Stimulated activated CD4-positive, alpha-beta T cell treated with anti-CD3 and anti-CD28 coated beads, Interleukin-2, amount 100 ng/mL, for 48 hours (primary cell): Measurements from ENCODE around the gene RNASEH2C.
"Not testable (repeated sequence)": the region's sequence is repeated elsewhere in the genome, so short reads cannot be mapped to it uniquely, and the experiment has no call there.

Experiments
- DNase-seq, 2 donors: peaks; one replicate each; pipeline ENCODE4 v3.0.0-alpha.2; 2020

RNASEH2C gene

DNA sequence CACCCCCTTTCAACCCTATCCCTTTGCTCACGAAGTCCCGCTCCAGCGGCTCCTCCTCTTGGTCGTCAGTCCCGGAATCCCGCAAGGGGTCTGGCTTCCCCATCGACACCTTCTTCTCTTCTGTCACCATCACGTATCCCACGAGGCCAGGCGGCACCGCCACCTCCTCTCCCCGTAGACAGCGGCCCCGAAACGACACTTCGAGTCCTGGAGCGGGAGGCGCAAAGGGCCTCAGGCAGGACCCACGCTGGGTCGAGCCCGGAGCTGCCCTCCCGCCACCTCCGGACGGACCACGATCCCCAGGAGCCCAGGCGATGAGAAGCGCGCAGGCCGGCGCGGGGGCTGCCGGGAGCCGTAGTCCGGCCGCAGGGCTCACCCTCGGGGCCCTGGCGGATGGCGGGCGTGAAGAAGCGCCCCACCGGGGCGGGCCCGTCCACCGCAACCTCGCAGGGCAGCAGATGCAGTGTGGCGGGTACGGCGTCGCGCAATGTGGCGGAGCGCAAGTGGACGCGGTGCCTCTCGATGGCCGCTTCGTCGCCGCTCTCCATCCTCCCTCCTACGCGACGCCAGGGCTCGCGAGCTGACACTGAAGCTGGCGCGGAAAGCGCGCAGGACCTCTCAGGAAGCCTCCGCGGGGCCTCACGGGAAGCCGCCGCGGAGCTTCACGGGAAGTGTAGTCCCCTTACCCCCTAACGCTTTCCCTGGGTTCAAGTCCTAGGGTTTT, at the start of gene RNASEH2C:
TSS of gene RNASEH2C (minus strand) at position 588 of the 724 bp plus-strand sequence. CDS start at position 548, 40 bp downstream.
- peak; percentile 75 to 78 for DNase-seq

DNA sequence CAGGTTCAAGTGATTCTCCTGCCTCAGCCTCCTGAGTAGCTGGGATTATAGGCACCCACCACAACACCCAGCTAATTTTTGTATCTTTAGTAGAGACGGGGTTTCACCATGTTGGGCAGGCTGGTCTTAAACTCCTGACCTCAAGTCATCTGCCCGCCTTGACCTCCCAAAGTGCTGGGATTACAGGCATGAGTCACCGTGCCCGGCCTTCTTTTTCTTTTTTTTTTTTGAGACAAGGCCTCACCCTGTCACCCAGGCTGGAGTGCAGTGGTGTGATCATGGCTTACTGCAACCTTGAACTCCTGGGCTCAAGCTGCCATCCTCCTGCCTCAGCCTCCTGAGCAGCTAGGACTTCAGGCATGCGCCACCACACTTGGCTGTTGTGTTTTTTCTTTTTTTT, 47.2 kb upstream of the RNASEH2C start:
- DNase-seq, result not testable (repeated sequence)

DNA sequence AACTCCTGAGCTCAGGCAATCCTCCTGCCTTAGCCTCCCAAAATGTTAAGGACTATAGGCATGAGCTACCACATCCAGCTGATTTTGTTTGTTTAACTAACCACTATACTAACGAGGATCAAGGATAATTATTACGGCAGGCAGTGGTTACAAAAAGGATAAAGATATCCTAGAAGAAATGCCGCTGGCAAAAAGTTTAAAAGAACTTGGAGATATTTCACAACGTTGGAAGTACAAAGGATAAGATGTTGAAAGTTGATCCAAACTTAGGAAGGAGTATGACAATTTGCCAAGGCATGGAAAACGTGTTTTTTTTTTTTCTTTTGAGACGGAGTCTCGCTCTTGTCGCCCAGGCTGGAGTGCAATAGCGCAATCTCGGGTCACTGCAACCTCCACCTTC, 46.8 kb upstream of the RNASEH2C start:
- DNase-seq, result no peak

DNA sequence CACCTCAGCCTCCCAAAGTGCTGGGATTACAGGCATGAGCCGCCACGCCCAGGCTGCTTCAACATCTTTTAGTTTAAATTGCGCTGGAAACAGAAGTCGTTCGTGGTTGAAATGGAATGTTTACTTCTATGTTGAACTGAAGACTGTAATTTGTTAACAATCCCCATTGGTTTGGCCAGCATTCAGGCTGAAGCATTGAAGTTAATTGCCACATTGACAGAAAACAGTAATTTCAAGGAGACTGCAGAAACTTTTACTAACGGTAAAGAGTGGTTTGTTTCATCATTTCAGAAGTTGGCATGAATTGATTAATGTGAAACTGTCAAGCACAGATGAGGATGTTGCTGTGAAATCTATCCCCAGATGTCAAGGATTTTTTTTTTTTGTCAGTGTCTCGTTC, 45.9 kb upstream of the RNASEH2C start:
- no peak for DNase-seq

DNA sequence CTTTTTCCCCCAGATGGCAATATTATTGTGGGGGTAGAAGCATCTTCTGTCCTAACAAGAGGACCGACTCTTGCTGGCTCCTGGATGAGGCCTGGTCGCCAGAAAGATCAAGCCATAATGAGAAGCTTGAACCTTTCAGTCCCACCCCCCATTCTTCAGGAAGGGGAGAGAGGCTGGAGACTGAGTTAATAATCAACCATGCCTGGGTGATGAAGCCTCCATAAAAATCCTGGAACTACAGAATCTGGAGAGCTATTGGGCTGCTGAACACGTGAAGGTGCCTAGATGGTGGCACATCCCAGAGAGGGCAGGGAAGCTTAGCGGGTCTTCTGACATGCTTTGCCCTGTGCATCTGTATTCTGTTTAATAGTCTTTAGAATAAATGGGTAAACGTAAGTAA, 43.8 kb upstream of the RNASEH2C start:
- no peak for DNase-seq

DNA sequence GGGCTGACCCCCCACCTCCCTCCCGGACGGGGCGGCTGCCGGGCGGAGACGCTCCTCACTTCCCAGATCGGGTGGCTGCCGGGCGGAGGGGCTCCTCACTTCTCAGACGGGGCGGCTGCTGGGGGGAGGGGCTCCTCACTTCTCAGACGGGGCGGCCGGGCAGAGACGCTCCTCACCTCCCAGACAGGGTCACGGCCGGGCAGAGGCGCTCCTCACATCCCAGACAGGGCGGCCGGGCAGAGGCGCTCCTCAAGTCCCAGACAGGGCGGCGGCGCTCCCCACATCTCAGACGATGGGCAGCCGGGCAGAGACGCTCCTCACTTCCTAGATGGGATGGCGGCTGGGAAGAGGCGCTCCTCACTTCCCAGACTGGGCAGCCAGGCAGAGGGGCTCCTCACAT, 42.2 kb upstream of the RNASEH2C start:
- not testable (repeated sequence) for DNase-seq

DNA sequence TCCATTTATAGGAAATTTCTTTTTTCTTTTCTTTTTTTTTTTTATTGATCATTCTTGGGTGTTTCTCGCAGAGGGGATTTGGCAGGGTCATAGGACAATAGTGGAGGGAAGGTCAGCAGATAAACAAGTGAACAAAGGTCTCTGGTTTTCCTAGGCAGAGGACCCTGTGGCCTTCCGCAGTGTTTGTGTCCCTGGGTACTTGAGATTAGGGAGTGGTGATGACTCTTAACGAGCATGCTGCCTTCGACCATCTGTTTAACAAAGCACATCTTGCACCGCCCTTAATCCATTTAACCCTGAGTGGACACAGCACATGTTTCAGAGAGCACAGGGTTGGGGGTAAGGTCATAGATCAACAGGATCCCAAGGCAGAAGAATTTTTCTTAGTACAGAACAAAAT, 41.6 kb upstream of the RNASEH2C start:
- DNase-seq, result not testable (repeated sequence)

DNA sequence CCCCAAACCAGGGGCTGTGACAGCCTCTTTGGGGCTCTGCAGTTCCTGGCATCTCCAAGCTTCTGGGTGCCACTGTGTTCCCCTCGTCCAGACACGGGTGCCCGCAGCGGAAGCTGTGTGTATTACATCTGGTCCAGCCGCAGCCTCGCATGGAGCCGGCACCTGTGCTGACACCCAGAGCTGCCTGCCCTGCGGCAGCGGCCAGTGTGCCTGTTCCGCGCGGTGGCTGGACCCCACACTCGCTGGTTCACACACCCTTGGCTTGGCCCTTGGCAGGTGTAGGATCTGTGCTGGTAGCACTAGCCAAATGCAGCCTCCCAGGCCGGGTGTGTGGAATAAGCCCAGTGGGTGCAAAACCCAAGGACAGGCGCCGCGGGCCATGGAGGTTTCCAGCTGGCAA, 24.5 kb upstream of the RNASEH2C start:
- no peak for DNase-seq

DNA sequence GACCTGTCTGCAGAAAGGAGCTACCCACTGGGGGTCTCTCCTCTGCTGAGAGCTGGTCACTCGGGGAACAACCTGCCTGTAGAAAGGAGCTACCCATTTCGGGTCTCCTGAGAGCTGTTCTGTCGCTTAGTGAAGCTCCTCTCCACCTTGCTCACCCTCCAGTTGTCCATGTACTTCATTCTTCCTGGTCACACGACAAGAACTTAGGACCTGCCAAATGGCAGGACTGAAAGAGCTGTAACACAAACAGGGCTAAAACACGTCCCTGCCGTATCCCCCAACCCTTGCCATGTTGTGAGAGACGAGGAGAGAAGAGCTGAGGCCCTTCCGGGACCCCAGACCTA, 24.1 kb upstream of the RNASEH2C start:
- DNase-seq, result no peak

DNA sequence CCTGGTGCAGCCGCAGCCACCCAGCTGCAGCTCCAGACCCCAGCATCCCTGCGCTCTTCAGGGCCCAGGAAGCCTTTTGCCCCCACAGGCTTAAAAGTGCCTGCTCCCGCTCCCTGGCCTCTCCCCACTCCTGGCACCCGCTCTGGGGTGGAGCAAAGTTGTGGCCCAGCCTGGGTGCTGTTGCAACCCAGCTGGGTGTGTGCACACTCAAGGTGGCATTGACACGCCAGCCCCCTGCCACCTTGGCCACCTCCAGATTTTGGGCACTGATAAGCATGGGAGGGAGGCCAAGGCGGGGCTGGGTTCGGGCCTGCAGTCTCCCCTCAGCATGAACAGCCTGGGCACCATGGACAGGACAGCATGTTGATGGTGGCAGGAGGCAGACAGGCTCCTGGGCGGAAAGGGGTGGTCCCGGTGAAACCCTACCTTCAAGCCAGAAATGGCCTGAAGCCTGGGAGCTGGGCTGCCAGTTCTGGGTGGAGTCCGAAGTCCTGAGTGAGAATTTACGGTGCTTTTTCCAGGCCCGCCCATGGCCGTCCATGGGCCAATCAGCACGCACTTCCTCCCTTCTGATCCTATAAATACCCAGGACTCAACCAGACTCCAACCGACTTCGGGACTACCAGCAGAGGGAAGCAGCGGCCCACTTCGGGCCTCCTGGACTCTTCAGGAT, 23.6 kb upstream of the RNASEH2C start:
- peak in 1 of 2 donors; percentile 9 for DNase-seq

DNA sequence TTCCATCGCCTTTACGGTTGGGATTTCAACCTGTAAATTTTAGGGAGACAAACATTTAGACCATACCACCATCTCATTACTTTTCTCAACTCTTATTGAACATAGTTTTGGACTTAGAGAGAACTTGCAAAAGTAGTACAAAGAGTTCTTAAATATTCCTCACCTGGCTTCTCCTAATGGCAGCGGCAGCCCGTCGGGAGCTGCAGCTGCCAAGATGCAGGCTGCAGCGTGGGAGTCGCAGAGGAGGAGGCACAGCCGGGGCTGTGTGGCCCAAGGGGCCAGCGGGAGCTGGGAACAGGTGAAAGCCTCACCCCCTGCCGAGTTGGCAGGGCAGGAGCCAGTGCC, 23.1 kb upstream of the RNASEH2C start:
- DNase-seq, result no peak

DNA sequence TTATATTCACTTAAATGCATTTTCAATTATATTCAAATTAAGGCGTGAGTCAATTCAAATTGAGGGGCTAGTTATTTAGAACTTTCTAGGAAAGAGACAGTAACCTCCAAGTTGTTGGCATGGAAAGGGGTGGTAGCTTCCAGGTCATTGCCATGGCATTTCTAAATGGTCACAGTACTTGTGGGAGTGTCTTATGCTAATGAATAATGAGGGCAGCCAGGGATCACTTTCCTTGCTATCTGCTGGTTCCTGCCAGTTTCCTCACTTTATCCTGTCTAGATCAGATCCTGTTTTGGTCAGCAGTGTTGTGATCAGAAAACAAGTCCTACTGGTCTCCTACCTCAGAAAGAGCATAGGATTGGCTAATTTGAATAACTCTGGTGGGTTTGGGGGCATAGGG, 21.8 kb upstream of the RNASEH2C start:
- no peak for DNase-seq

DNA sequence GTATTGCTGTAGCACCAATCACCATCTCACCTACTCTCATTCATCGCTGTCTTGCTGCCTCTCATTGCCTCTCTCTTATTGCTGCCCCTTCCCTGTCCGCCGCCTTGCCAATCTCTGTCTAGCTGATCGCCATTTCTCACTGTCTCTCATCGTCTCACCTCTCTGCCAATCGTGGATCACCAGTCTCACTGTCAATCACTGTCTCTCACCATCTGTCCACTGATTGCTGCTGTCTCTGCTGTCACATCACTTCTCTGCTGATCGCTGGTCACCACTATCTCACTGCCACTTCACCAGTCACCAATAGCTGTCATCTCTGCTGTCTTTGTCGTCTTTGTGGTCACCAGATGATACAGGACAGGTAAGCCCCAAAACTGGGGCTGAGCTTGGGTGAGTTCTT, 20.6 kb upstream of the RNASEH2C start:
- no peak for DNase-seq

DNA sequence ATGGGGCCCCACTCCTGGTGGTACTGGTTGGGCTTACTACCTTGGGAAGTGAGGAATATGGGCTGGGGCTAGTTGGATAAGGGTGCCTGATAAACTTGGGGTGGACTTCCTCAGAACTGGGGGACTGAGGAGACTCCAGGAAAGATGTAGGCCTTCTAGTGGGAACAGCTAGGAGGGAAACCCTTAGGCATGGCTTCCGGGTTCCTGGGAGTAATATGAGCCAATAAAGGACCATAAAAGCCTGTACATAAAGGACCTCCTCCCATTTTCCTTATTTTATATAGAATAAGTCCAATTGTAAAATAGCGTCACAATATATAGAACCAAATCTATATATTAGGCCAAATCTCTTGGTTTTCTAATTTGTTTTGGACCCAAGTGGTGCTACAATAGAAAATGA, 18.4 kb upstream of the RNASEH2C start:
- DNase-seq, result no peak

DNA sequence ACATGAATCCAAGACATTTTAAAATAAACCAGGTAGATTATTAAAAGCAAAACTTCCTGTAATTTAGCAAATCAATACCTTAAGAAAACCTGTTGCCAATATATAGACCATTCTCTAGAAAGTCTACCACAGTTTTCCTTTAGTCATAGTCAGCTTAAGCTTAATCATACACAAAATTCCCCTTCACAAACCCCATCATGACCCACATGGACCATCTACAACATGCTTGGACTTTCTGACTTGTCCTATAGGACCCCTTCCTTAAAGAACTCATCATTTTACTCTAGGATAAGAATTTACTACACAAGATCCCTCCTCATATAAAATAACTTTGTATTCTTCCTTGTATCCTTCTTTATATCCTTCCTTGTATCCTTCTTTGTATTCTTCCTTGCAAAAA, 16.2 kb upstream of the RNASEH2C start:
- no peak for DNase-seq

DNA sequence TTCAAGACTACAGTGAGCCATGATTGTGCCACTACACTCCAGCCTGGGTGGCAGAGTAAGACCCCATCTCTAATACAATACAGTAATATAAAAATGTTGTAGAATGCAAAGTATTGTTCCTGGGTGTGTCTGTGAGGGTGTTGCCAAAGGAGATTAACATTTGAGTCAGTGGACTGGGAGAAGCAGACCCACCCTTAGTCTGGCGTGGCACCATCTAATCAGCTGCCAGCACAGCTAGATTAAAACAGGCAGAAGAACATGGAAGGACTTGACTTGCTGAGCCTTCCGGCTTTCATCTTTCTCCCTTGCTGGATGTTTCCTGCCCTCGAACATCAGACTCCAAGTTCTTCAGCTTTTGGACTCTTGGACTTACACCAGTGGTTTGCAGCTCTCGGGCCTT, 14.5 kb upstream of the RNASEH2C start:
- not testable (repeated sequence) for DNase-seq

DNA sequence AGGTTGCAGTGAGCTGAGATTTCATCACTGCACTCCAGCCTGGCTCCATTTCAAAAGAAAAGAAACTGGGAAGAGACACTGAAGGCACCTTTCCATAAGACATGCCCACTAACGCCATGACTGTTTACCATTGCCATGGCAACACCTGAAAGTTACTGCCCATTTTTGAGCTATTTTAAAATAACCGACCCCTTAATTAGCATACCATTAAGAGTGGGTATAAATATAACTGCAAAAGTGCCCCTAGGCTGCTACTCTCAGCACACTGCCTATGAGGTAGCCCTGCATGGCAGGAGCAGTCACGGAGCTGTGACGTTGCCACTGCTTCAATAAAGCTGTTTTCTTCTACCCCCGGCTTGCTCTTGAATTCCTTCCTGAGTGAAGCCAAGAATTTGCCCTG, 9.9 kb upstream of the RNASEH2C start:
- no peak for DNase-seq

DNA sequence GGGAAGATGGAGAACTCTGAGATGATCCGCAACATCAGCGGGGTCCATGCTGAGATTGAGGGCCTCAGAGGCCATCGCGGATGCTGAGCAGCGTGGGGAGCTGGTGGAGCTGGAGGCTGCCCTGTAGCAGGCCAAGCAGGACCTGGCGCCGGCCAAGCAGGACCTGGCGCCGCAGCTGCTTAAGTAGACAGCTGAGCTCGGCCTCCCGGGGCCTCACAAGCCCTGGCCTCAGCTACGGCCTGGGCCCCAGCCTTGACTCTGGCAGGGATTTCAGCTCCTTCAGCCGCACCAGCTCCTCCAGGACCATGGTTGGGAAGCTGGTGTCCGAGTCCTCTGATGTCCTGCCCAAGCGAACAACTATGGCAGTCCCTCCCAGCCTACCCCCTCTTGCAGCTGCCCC, 7.3 kb upstream of the RNASEH2C start:
- DNase-seq, result no peak

DNA sequence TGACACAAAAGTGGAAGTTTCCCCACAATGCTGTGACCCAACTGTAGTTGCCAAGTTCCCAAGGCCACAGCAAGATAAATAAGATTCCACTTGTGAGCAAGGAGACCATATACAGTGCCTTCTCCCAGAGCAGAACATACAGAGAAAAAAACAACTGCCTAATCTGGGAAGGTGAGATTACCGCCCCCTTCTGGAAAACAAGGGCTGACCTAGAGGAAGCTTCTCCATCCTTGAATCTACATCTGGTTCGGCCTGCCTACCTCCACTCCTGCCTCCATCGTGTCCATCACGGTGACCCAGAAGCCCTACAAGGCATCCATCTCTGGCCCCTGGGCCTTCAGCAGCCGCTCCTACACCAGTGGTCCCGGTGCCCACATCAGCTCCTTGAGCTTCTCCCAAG, 6.1 kb upstream of the RNASEH2C start:
- no peak for DNase-seq

DNA sequence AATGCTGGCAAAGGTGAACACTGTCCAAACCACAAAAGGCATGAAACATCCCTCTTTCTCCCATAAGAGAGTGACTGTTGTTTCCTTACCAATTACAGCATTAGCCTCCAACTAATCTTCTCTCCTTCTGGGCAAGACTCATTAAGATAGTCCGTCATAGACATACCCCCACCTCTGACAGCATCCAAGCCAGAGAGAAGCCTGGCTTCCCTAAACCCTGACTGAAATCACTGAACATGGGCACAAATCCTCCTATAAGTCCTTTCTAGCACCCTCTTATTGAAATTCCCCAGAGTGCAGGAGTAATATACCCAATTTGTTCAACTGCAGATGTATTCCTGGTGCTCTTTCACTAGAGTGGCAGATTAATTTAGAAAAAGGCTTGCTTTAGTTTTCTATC, 1.7 kb upstream of the RNASEH2C start:
- no peak for DNase-seq

DNA sequence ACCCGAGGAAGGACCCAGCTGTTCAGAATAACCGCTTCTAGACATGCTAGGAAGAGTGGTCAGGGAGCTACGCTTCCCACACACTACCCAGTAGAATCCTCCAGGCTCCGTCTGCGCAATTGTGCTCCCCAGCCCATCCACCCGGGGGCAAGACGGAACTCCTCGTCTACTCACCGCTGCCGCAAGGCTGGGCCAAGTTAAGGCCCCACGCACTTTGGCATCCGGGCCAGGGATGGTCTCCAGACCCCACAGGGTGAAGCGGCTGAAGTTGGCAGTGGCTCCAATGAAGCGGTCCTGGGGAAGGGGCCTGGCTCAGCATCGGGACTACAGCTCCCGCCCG, 757 bp downstream of the RNASEH2C start:
- DNase-seq, result peak in 1 of 2 donors; percentile 27

DNA sequence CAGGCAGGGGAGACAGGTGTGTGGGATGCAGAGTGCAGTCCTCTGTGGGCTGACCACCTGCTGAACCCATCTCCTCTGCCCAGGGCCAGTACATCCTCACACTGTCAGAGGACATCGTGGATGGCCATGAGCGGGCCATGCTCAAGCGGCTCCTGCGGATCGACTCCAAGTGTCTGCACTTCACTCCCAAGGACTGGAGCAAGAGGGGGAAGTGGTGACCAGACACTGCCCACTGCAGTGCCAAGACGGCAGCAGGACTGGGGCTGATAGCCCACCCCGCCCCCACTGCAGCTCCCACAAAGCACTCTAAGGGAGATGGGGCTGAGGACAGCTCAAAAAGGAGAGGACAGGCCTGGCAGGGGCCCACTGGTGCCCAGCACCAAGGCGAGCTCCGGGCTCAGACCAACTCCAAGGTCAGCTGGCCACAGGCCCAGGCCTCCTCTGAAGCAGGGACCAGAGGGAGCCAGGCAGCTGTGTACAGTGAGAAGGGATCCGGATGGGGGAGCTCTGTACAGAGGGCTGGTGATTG, 1.6 kb downstream of the RNASEH2C start:
- DNase-seq, result no peak

DNA sequence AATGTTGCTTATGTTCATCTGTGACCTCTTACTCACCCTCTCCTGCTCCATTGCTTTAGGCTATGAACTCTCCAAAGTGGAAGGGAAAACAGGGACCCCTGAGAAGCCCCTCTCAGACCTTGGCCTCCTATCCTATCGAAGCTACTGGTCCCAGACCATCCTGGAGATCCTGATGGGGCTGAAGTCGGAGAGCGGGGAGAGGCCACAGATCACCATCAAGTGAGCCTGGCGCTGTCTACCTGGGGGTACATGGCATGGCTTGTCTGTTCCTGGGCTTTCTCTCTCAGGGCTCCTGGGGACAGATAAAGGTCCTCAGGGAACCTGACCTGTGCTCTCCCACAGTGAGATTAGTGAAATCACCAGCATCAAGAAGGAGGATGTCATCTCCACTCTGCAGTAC, 2.1 kb downstream of the RNASEH2C start:
- DNase-seq, result no peak

DNA sequence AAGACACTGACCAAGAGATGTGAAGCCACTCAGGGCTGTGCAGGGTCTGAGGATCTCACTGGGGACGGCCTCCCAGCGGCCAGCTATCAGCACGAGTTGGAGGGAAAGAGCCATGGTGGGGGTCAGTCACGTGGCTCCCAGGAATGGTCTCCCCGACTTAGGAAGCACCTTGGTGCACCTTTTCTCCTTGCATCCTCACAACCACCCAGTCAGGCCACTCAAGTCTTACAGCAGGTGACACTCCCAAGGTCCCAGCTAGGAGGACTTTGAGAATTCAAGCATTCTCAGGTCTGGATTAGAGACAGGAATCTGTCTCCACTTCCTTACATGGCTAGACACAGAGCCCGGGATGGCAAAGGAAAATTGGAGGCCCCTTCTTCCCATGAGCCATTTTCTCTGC, 2.7 kb downstream of the RNASEH2C start:
- DNase-seq, result no peak
